GM19240 (cell line): Measurements from ENCODE around the gene HDAC4.

Source experiments
- DNase-seq: peaks from one replicate; pipeline ENCODE4 v3.0.0; 2011; ENCODE audit warnings: low spot score; ENCODE audit not compliant: insufficient read length

Gene HDAC4

GRCh38 chr2:239206042-239206441 is 194.8 kb downstream of the HDAC4 start:
- DNase-seq, result no peak

GRCh38 chr2:239204876-239205468 is 195.8 kb downstream of the HDAC4 start:
- DNase-seq, result no peak

DNA sequence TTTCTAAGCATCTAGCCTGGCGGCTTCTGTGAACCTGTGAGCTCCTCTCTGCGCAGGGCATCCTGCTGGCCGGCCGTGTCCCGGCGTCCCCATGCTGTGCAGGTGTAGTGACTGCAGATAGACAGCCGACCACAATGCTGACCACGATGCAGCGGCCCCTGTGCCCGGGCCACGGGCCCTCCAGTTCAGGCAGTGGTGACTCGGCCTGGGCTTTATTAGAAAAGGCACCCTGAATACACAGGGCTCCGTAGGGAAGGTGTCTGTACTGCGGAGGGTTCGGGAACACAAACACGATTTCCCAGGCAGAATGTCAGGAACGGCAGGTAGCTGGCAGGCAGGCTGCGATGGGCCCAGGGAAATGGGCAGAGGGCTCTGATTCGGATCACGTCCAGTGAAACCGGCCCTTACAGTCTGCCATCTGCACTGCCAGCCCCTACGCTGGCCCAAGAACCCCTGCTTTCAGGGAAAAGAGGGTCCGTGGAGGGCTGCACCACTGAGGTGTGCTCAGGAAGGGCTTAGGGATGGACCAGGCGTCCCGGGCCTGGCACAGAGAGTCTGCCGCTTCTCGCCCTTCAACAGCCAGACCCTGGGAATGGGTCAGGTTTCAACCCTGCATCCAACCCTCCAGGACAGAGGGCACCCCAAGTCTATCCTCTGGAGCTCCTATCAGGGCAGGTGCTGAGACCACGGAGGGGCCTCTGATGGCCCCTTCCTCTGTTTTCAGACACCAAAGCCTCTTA is 196.5 kb downstream of the HDAC4 start:
- no peak for DNase-seq

DNA sequence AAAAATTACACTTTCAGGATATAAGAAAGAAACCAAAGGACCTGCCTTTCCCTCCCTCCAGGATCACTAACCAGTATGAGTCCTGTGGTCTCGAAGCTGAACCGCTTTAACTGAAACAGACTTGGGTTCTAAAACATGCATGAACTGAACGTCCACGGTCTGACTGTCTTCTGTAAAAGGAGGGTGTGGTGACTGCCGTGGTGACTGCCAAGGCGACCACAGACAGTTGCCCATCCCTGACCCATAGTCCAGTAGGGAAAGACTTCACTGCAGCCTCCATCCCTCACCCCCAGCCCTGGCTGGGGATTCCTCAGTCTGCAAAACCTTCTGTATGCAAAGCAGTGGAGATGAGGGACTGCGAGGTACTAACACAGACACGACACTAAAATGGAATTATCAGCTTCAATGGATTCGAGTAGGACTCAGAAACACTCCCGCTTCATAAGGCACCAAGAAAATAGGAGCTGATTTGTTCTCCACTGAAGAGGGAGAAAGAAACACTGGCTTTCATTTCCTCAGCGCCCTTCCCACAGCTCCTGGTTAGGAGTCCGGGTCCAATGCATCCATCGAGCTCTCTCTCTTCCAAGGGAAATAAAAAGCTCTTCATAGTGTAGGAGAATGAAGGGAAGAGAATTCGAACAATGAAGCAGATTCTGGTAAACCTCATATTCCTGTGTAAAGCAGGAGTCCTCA is 197.2 kb downstream of the HDAC4 start:
- DNase-seq, result no peak

DNA sequence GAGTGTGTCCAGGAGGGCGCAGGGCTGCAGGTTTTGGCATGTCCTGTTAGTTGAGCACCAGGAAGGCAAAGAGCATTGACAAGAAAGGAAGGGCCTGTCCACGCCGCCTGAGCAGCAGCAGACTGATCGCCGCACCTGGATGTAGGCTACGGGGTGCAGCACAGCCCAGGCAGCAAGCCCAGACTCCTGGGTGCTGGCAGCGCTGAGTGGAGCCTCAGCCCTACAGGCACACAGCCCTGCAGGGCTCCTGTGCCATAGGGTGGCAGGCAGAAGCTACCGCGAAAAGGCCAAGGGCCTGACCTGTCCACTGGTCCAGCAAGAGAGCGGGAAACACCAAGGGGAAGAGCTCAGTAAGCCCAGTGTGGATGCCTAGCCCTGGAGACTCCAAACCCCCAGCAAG is 198.0 kb downstream of the HDAC4 start:
- no peak for DNase-seq

- no peak for DNase-seq
Observed at GRCh38 chr2:239202343-239202742, 198.5 kb downstream of the HDAC4 start.

DNA sequence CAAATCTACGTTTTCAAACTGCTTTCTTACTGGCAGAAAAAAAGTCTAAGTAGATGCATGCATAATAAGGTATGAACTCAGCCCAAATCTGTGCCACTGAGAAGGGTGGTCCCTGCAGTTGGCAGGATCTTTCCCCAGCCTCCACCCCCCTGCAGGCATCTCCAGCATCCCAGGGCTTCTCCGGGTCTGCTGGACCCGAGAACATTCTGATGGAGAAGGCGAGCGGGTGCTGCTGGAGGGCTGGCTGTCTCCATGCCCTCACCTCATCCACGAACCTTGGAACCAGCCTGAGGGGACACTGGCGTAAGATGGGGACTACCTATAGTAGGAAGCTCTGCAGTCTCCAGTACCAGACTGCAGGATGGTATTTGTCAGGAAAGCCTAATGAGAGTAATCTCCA is 198.9 kb downstream of the HDAC4 start:
- no peak for DNase-seq

DNA sequence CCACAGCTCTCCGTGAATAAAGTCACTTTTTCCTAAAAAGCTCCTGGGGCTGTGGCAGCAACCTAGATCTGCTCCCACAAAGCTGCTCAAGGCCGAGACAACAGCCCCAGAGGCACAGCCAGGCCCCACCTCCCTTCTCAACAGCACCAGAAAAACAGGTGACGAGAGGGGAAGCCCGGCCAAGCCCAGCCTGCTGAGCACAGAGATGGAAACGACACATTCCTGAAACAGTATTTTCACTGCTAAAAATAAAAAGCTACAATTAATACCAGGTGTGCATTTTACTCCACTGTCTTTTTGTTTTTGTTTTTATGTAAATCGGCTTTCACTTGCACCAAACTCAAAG is 199.3 kb downstream of the HDAC4 start:
- no peak for DNase-seq

DNA sequence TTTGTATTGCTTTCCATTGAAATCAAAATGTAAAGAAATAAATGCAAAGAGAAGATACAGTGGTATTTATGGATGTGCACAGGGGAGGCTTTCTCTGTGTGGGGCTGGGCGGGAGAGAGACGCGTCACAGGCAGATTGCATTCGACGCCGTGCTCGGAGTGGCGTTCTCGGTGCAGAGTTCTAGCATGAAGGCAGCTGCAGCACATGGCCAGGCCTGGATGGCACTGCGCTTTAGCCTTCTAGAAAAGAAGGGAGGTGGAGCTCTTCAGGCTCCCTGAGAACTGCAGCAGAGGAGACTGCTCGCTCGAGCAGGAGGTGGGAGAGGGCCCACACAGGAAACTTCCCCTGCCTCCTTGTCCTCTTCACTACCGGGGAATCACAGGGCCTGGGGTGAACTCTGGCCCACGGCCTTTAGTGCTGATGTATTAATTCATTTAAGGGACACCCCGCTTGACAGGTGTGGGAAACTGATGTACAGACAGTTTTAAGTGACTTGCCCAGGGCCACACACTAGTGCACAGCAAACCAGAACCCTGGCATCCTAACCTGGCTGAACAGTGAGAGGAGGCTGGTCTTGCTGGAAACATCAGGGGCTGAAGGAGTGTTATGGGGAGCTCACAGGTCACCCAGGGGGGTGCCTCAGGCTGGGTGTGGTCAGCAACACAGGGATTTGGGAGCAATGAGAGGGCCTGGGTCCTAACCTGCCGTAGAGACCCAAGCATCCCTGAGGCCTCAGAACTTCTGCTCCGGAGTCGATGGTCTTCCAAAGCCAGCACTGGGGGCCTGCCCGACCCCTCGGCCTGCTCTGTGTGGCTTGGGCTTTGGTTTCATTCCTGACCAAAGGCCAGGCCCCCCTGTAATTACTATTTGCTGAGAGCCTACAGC is 199.9 kb downstream of the HDAC4 start:
- DNase-seq, result no peak

- DNase-seq, result no peak
Observed at GRCh38 chr2:239199041-239199768, 201.6 kb downstream of the HDAC4 start.

GRCh38 chr2:239198221-239198620 is 202.6 kb downstream of the HDAC4 start:
- DNase-seq, result no peak

DNA sequence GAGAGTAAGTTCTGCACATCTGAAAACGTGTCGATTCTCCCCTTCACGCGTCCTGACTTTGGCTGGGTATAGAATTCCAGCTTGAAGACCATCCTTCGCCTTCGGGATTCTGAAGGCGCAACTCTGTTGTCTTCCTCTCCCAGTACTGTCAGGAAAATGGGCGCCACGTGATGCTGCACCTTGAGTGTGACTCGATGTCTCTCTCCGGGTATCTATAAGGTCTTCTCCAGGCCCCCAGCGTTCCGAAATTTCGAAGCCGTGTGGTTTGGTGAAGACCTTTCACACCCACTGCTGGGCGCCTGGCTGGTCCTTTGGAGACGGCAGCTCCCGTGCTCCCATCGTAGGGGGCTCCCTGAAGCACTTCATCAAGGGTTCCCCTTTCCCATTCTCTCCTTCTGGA is 203.7 kb downstream of the HDAC4 start:
- no peak for DNase-seq

GRCh38 chr2:239196474-239197021 is 204.3 kb downstream of the HDAC4 start:
- DNase-seq, result no peak

DNA sequence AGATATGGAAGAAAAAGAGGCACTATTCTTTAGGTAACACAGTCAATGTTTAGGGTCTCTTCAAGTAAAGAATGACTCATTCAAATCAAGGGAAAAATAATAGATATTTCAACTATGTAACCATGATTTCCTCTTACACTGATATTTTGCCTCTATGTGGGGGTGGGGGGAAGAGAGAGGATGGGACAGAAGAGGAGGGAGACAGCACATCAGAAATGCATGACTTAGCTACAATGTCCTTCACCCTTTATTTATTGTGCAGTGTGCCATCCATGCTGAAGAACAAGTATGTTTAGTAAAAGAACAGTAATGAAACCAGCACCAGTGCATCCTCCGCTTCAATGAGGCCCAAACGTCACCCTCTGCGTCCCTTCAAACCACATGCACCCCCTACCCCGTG is 204.8 kb downstream of the HDAC4 start:
- DNase-seq, result no peak

DNA sequence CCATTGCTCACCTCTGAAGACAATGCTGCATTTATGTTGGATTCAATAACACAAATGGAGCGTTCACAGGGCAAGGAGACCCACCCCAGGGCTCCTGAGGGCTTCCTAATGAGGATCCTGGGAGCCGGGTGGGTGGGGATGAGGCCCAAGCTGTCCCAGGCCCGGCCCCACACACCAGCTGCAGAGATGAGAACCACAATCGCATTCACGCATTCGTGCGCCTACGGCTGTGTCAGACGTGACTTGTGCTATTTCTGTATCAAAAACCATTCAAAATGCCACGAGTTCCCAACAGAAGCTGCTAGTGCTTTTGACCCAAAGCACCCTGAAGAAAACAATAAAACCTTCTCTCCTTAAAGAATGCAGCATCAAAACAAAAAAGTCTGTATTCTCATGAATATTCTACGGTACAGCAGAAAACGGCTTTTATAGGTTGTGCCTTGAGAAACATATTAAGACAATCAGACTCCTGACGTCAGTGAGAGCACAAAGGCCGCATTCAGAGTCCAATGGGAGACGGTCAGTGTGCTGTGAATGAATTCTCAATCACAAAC is 205.4 kb downstream of the HDAC4 start:
- no peak for DNase-seq

DNA sequence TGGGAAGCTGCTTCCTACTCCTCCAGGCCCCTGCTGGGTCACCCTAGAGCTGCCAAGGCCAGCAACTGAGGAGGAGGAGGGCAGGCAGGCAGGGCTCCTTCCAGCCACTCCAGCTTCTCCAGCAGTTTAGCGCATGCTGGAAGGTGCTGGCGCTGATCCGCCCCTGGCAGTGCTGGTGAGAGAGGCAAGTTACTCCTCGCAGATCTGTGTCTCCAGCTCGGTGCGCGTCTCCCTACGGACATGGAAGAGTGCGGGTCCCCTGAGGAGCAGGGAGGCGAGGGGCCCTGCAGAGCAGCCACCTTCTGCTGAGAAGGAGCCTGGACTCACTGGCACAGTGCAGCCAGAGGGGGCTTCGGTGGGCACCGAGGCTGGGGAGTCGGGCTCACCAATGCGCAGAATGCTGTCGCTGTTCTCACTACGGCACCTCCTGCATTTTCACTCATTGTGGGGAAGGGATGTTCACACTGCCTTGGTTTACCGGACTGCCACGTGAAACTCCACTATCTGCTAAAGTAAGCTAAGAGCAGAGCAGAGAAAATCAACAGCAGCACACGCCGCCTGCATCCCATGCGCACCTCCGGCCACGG is 206.0 kb downstream of the HDAC4 start:
- DNase-seq, result no peak

DNA sequence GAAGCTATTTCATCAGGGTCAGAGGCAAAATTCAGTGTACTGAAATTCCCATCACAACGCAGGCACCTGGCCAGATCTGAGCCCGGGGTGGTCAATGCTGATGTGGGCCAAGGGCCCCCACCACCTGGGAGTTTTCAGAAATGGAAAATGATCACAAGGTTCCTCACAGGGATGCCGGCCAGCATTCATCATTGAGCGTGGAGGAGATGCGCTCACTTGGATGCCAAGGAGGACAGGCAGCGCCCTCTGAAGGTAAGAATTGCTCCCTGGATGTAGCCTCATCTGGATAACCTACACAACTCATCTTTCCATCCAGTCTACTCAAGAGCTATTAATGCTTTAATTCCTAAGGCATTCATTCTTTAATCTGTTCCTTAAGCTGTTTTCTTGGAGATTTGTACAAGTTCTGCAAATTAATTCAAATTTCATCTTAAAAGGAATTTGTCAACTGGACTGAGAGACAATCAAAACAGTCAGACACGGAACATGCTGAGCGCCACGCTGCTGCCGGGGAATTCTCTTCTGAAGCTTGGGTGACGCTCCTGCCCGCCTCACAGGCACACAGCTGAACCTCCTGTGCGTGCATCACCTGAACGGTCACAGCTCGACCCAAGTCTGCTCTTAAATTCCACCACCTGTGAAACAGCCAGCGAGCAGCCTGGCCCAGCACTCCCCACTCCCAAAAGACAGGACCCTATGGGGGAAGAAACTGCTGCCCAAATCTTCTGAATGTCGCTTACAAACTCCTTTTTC is 206.7 kb downstream of the HDAC4 start:
- no peak for DNase-seq

GRCh38 chr2:239193401-239193811 is 207.4 kb downstream of the HDAC4 start:
- DNase-seq, result no peak

DNA sequence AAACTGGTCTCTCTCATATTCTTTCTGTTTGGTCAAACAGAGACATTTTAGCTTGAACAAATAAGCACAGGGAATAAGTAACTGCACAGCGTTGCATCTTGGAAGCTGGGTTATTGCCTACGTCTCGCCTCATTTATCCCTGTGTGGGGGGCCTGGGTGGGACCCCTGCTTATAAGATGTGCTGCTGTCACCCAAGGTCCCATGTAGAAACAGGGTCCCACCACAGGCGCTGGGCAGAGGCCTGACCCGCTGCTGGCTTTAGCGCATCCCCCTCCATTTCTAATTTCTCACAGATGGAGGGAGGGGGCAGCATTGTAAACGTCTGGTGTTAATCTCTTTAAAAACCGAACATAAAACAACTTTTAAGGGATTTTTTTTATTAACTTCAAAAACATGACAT is 207.8 kb downstream of the HDAC4 start:
- DNase-seq, result no peak
